Esophagus (tissue), 2 donors: Measurements from ENCODE around the gene FRMPD1. TPM values are rescaled to one million over a fixed set of nuclear protein-coding genes. Genes with fewer than 3 reads are reported as not detected.

Source experiments
- H3K27ac ChIP-seq, 2 donors: one replicate each; pipeline ENCODE4 v1.5.1; 2013; ENCODE audit warnings: low read depth in 2 of 2, mild to moderate bottlenecking in 2 of 2, inconsistent platforms in 1 of 2, low read length in 1 of 2, moderate library complexity in 1 of 2
- H3K27me3 ChIP-seq, 2 donors: one replicate each; pipeline ENCODE4 v1.6.1; 2013; ENCODE audit warnings: low read length in 2 of 2, control low read depth in 1 of 2, mild to moderate bottlenecking in 1 of 2; ENCODE audit not compliant: insufficient read depth in 2 of 2, control insufficient read depth in 1 of 2
- H3K36me3 ChIP-seq, 2 donors: one replicate each; pipeline ENCODE4 v1.6.1; 2013; ENCODE audit warnings: low read length in 1 of 2; ENCODE audit not compliant: control insufficient read depth in 2 of 2, insufficient read depth in 2 of 2
- H3K4me1 ChIP-seq, 2 donors: one replicate each; pipeline ENCODE4 v1.6.1; 2013; ENCODE audit warnings: low read length in 1 of 2; ENCODE audit not compliant: control insufficient read depth in 2 of 2, insufficient read depth in 2 of 2
- H3K4me3 ChIP-seq, 2 donors: one replicate each; pipeline ENCODE4 v1.5.1; 2013; ENCODE audit warnings: low read length in 2 of 2, mild to moderate bottlenecking in 2 of 2, low read depth in 1 of 2, moderate library complexity in 1 of 2
- H3K9me3 ChIP-seq, 2 donors: one replicate each; pipeline ENCODE4 v1.6.1; 2013; ENCODE audit warnings: mild to moderate bottlenecking in 2 of 2, low read depth in 1 of 2, low read length in 1 of 2, moderate library complexity in 1 of 2; ENCODE audit not compliant: control insufficient read depth in 2 of 2, insufficient read depth in 1 of 2
- WGBS, 2 donors: extraction: QIAGEN DNeasy Blood & Tissue Kit; methylation state at CpG; one replicate each; pipeline ENCODE4 v1.1.7; 2013; 5-methylcytosine and 5-hydroxymethylcytosine counted together
- polyA plus RNA-seq, 2 donors: library from polyadenylated mRNA; stranded (reverse); fragments of 200-250 nt; gene quantifications; one replicate each; pipeline ENCODE4 v1.2.3, GENCODE V29; 2013
- donor health status: healthy with polysubstance abuse.
- donor health status: Bipolar disorder and iron deficiency.

The FRMPD1 gene
- polyA plus RNA-seq, 2 donors = 0.04 to 0.12 TPM

DNA sequence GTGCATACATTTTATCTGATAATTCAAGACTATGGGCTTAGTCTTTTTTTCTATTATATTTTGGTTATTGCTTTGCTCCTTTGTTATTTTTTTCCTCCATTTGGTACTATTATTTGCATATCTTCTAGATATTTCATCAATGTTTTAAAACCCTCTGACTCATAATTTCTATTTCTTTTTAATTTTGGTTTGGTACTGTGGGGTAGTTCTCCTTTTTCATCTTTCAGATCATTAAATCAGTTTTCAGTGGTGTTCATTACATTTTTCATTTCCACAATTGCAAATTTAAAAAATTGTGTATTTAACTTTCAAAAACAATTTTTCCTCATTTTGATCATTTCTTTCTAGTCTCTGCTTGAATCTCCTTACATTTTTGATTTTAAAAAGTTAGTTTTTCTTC lies 7.5 kb upstream of the FRMPD1 start:
- no peak overlapping the region for H3K27ac ChIP-seq
- H3K27me3 ChIP-seq = no peaks in the 10 kb centered on the region
- no peaks in the 10 kb centered on the region for H3K9me3 ChIP-seq
- H3K4me3 ChIP-seq = no peak overlapping the region
- H3K4me1 ChIP-seq = no peaks in the 10 kb centered on the region
- no peaks in the 10 kb centered on the region for H3K36me3 ChIP-seq

- peaks cover 0 to 2% of the 10 kb centered on the region in 2 donors for H3K4me1 ChIP-seq
- H3K36me3 ChIP-seq = no peaks in the 10 kb centered on the region
- H3K27me3 ChIP-seq = no peaks in the 10 kb centered on the region
- no peak overlapping the region for H3K27ac ChIP-seq
- H3K9me3 ChIP-seq = no peaks in the 10 kb centered on the region
- 57 to 60% methylated on average over 5 of the region's 5 CpGs for WGBS, 2 donors
- no peak overlapping the region for H3K4me3 ChIP-seq
Observed at GRCh38 chr9:37645903-37646506, 4.7 kb upstream of the FRMPD1 start.

- 17 to 21% methylated on average over 30 to 45 of the region's 45 CpGs for WGBS, 2 donors
- H3K27me3 ChIP-seq = peaks cover 0 to 10% of the 10 kb centered on the region in 2 donors
Observed at GRCh38 chr9:37650299-37650872, 368 bp upstream of the FRMPD1 start.

GRCh38 chr9:37652261-37652660 lies 1.5 kb downstream of the FRMPD1 start:
- 75 to 81% methylated on average over 7 of the region's 7 CpGs for WGBS, 2 donors
- Histone ChIP-seq H3K27ac (no peak overlapping the region), H3K36me3 (no peaks in the 10 kb centered on the region), H3K4me3 (no peak overlapping the region), H3K4me1 (peaks cover 0 to 7% of the 10 kb centered on the region in 2 donors), H3K9me3 (no peaks in the 10 kb centered on the region), H3K27me3 (peaks cover 0 to 10% of the 10 kb centered on the region in 2 donors)

More at GRCh38 chr9:37650299-37650872, 368 bp upstream of the FRMPD1 start:
- Histone ChIP-seq H3K4me1 (peaks cover 0 to 7% of the 10 kb centered on the region in 2 donors), H3K9me3 (no peaks in the 10 kb centered on the region), H3K4me3 (peak overlapping the region; percentile 30 to 58), H3K27ac (no peak overlapping the region), H3K36me3 (no peaks in the 10 kb centered on the region)

DNA sequence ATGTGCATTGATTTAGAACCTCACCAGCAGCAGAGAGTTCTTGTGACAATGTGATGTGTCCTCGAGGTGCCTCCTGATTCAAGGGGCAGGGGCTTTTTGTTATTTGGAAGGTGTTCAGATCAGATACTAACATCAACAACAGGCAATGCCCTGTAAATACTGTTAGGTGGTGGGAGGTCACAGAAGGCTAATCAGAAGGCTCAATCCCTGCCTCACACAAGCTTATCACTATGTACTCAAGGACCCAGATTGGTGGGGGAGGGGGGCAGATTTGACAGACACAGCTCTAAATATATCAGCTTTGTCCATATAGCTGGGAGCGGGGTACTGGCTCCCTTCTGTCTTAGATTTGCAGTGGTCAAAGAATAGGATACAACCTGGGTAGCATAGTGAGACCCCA lies 2.6 kb downstream of the FRMPD1 start:
- H3K9me3 ChIP-seq = no peaks in the 10 kb centered on the region
- peaks cover 0 to 10% of the 10 kb centered on the region in 2 donors for H3K27me3 ChIP-seq
- H3K36me3 ChIP-seq = no peaks in the 10 kb centered on the region
- WGBS, 2 donors = 68 to 80% methylated on average over 2 of the region's 2 CpGs
- no peak overlapping the region for H3K4me3 ChIP-seq
- peaks cover 0 to 7% of the 10 kb centered on the region in 2 donors for H3K4me1 ChIP-seq
- H3K27ac ChIP-seq = no peak overlapping the region

GRCh38 chr9:37656936-37657335 lies 6.2 kb downstream of the FRMPD1 start:
- 50 to 64% methylated on average over 1 of the region's 1 CpG for WGBS, 2 donors
- H3K36me3 ChIP-seq = no peaks in the 10 kb centered on the region
- no peak overlapping the region for H3K4me3 ChIP-seq
- no peaks in the 10 kb centered on the region for H3K9me3 ChIP-seq
- H3K27ac ChIP-seq = no peak overlapping the region
- H3K4me1 ChIP-seq = no peaks in the 10 kb centered on the region
- H3K27me3 ChIP-seq = peaks cover 0 to 5% of the 10 kb centered on the region in 2 donors

DNA sequence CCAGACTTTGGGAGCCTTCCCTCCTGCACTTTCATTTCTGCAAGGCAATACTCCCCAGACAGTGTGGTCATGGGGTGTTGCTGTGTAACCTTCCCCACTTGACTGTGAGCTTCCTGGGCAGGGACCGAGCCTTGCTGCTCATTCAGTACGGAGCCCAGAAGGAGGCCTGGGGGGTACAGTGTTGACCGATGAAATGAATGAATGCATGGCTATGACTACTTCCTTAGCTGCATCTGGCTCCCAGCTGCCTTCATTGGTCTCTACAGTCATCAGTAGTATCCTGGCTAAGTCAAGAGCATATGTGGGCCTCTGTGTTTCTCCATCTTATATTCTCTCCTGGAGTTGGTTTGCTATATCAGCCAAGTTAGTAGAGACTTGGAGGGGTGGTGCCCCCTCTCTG lies 9.9 kb downstream of the FRMPD1 start:
- Histone ChIP-seq H3K36me3 (no peaks in the 10 kb centered on the region), H3K27me3 (no peaks in the 10 kb centered on the region), H3K27ac (no peak overlapping the region), H3K9me3 (no peaks in the 10 kb centered on the region), H3K4me1 (no peaks in the 10 kb centered on the region), H3K4me3 (no peak overlapping the region)
- 90% methylated on average over 3 of the region's 3 CpGs for WGBS, 2 donors

- Histone ChIP-seq H3K36me3 (no peaks in the 10 kb centered on the region), H3K27ac (no peak overlapping the region), H3K4me1 (no peaks in the 10 kb centered on the region), H3K27me3 (no peaks in the 10 kb centered on the region), H3K9me3 (no peaks in the 10 kb centered on the region), H3K4me3 (no peak overlapping the region)
- WGBS, 2 donors = 58 to 67% methylated on average over 5 of the region's 5 CpGs
Observed at GRCh38 chr9:37663926-37664325, 13.2 kb downstream of the FRMPD1 start.

- WGBS, 2 donors = 67 to 69% methylated on average over 2 of the region's 2 CpGs
- H3K4me3 ChIP-seq = no peak overlapping the region
- H3K4me1 ChIP-seq = no peaks in the 10 kb centered on the region
- no peaks in the 10 kb centered on the region for H3K9me3 ChIP-seq
- H3K27ac ChIP-seq = no peak overlapping the region
- no peaks in the 10 kb centered on the region for H3K36me3 ChIP-seq
- H3K27me3 ChIP-seq = no peaks in the 10 kb centered on the region
Observed at GRCh38 chr9:37667706-37668105, 17.0 kb downstream of the FRMPD1 start.

DNA sequence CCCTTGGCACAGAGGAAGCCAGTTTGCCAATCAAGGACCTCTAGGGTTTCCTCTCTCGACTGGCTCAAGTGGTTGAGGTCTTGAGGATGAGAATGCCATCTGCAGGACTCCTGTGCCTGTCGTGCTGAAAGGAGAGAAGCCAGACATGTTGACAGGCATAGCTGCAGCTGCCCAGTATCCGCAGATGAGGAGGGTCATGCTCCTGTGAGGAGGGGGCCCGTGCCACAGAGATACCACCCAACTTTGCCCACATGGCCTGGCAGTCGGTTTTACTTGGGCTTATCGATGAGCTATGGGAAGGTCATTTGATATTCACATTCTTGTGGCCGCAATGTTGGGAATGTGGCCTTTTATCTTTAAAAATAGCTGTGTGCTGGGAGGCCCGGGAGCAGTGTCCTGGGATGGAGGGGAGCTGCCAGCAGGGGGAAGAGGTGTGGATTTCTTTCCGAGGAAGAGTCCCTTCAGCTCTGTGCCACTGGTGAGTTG lies 17.4 kb downstream of the FRMPD1 start:
- no peaks in the 10 kb centered on the region for H3K36me3 ChIP-seq
- no peaks in the 10 kb centered on the region for H3K27me3 ChIP-seq
- H3K9me3 ChIP-seq = no peaks in the 10 kb centered on the region
- H3K4me1 ChIP-seq = no peaks in the 10 kb centered on the region
- no peak overlapping the region for H3K4me3 ChIP-seq
- WGBS, 2 donors = 40 to 44% methylated on average over 9 of the region's 9 CpGs
- no peak overlapping the region for H3K27ac ChIP-seq
